Bronchial smooth muscle cell (primary cell): Measurements from ENCODE around the gene UNC5C. TPM values are rescaled to one million over a fixed set of nuclear protein-coding genes. Genes with fewer than 3 reads are reported as not detected.

Experiments
- total RNA-seq: library from RNA; depleted of rRNA; stranded (reverse); fragments of >200 nt; gene quantifications from 2 replicates; pipeline ENCODE4 v1.2.1, GENCODE V29; 2014

UNC5C gene
- 1.1 and 4.1 TPM in 2 replicates for total RNA-seq

GRCh38 chr4:95548738-95549245, at the start of gene UNC5C:
Gene UNC5C, minus strand, starts transcription at chr4:95548973.

